Sciatic nerve (tissue), 2 donors: ENCODE data around the gene A2ML1. TPM values are rescaled to one million over a fixed set of nuclear protein-coding genes. Genes with fewer than 3 reads are reported as not detected.
"Not testable (repeated sequence)": the region's sequence is repeated elsewhere in the genome, so short reads cannot be mapped to it uniquely, and the experiment has no call there.

ENCODE experiments used
- ATAC-seq: fragments of 200-7000 bp; cut with Tn5 transposase; one replicate; pipeline ENCODE4 v1.9.1; 2020; ENCODE audit warnings: mild to moderate bottlenecking, moderate library complexity
- DNase-seq: peaks from one replicate; pipeline ENCODE4 v3.0.0-alpha.2; 2020; ENCODE audit warnings: low spot score
- intact Hi-C: fragments of 100-400 bp; cut with DNase I; formaldehyde crosslinking; loops from one replicate; pipeline ENCODE4 v1.14.2; 2022
- total RNA-seq: library from RNA; stranded (reverse); fragmentation: NEBNext Ultra II Directional; extraction: Animal tissue kit (Norgen Biotek cat#: 25700); gene quantifications from one replicate; pipeline ENCODE4 v1.2.1, GENCODE V29; 2021
- donor health status: DM: no; HTN: no; CAD: no.
- donor health status: DM: no; HTN: no; CAD: no.

A2ML1 gene
- total RNA-seq, 1 donor from 2014 or later, result 13.6 TPM

DNA sequence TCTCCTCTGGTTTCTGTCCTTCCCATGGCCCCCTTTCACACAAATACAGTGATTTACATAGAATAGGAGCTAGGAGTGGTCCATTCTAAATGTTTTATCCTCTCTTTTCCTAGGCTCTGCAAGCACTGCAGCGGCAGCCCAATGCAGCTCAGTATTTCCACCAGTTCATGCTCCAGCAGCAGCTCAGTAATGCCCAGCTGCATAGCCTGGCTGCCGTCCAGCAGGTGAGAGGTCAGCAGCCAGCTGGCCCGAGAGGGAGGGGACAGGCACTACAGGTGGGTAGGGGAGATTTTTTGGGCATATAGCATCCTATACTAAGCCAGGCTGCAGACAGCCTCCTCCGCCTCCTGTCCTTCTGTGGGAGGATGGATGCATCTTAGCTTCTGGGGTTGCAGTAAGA is 97.2 kb downstream of the A2ML1 start:
- intact Hi-C loops, ATAC-seq, DNase-seq: not testable (repeated sequence)

GRCh38 chr12:8922544-8922943 is 100.1 kb downstream of the A2ML1 start:
- intact Hi-C loops, result no loop called here
- ATAC-seq (no peak), DNase-seq (no peak)

Other genes starting within 250 kb of the A2ML1 start
- gene AICDA, start 209.8 kb upstream of the A2ML1 start, total RNA-seq, result 0.40 TPM
- 387 TPM for gene MFAP5, start 159.8 kb upstream of the A2ML1 start, total RNA-seq
- gene RIMKLB, start 124.6 kb upstream of the A2ML1 start, total RNA-seq, result 79.8 TPM
- 44.6 TPM for gene PHC1, start 91.9 kb downstream of the A2ML1 start, total RNA-seq
- gene M6PR, start 127.0 kb downstream of the A2ML1 start, total RNA-seq, result 101 TPM
- gene KLRG1, start 166.9 kb downstream of the A2ML1 start, total RNA-seq, result 4.5 TPM